HepG2 (cell line): ENCODE data around the gene PAQR6. TPM values are rescaled to one million over a fixed set of nuclear protein-coding genes. Genes with fewer than 3 reads are reported as not detected.
A peak's percentile ranks its signal among the peaks of the same experiment; 100 is the strongest.

Experiments used
- ARNT ChIP-seq: fragments of 450-650 bp; IDR thresholded peaks from 2 replicates; pipeline ENCODE4 v1.6.1; 2017
- ATAD3A ChIP-seq: sonication (generic); formaldehyde crosslinking; IDR thresholded peaks from 2 replicates; pipeline ENCODE4 v1.4.0; 2020; ENCODE audit warnings: missing genetic modification reagents
- CBFB ChIP-seq: sonication (generic); formaldehyde crosslinking; IDR thresholded peaks from 2 replicates; pipeline ENCODE4 v1.4.0; 2020; ENCODE audit warnings: missing genetic modification reagents
- DNMT3B ChIP-seq: conservative IDR thresholded peaks from 2 replicates; pipeline ENCODE4 v1.6.1; 2016; ENCODE audit warnings: missing biosample characterization, control low read depth
- ELK4 ChIP-seq: sonication (generic); formaldehyde crosslinking; IDR thresholded peaks from 2 replicates; pipeline ENCODE4 v1.9.0; 2021; ENCODE audit warnings: missing genetic modification reagents, borderline replicate concordance
- FOXO4 ChIP-seq: sonication (generic); formaldehyde crosslinking; conservative IDR thresholded peaks from 2 replicates; pipeline ENCODE4 v1.8.1; 2023; ENCODE audit warnings: missing genetic modification reagents
- NR3C1 ChIP-seq: sonication (generic); formaldehyde crosslinking; IDR thresholded peaks from 2 replicates; pipeline ENCODE4 v1.4.0; 2020; ENCODE audit warnings: missing genetic modification reagents
- PATZ1 ChIP-seq: sonication (generic); formaldehyde crosslinking; IDR thresholded peaks from 2 replicates; pipeline ENCODE4 v1.4.0; 2020; ENCODE audit warnings: missing genetic modification reagents
- PHF20 ChIP-seq: sonication (generic); formaldehyde crosslinking; IDR thresholded peaks from 2 replicates; pipeline ENCODE4 v1.5.0; 2020; ENCODE audit warnings: mild to moderate bottlenecking, missing genetic modification reagents
- TRAFD1 ChIP-seq: sonication (generic); formaldehyde crosslinking; IDR thresholded peaks from 2 replicates; pipeline ENCODE4 v1.5.1; 2020; ENCODE audit warnings: missing genetic modification reagents, mild to moderate bottlenecking, borderline replicate concordance
- ZNF318 ChIP-seq: sonication (generic); formaldehyde crosslinking; IDR thresholded peaks from 2 replicates; pipeline ENCODE4 v1.4.0; 2020; ENCODE audit warnings: mild to moderate bottlenecking, missing genetic modification reagents
- ZNF784 ChIP-seq: sonication (generic); formaldehyde crosslinking; IDR thresholded peaks from 2 replicates; pipeline ENCODE4 v1.5.1; 2020; ENCODE audit warnings: missing genetic modification reagents, mild to moderate bottlenecking, borderline replicate concordance
- polyA plus RNA-seq, 8 experiments: library from polyadenylated mRNA; depleted of rRNA in 3 of 8; stranded (reverse) in 7 of 8; unstranded in 1 of 8; fragments of >200 nt; fragmentation: Illumina TruSeq in 4 of 8; extraction: Trizol in 4 of 8; gene quantifications; 2 replicates each; pipeline versions ENCODE4 v1.2.1 to v1.2.3, GENCODE V29; 2011 to 2016; ENCODE audit warnings: low read depth in 4 of 8, missing spikeins in 1 of 8, mixed read lengths in 1 of 8; ENCODE audit not compliant: insufficient read depth in 1 of 8
- total RNA-seq, 5 experiments: library from RNA; depleted of rRNA; stranded (reverse); fragments of >200 nt; fragmentation: Illumina TruSeq; extraction: Trizol; gene quantifications; 2 replicates each; pipeline ENCODE4 v1.2.3, GENCODE V29; 2016; ENCODE audit warnings: low read depth in 1 of 5

Gene PAQR6
- total and polyA plus RNA-seq, 2 of the 13 experiments (the other 11 are each of a cell fraction or from before 2014, with no cell fraction given) = 0.82 to 1.4 TPM

- no peak; the same call in 1 of the 2 replicates for TF ChIP-seq ZNF318
- TF ChIP-seq CBFB (CRISPR knock-in tag) = peak; percentile 81
- no peak for TF ChIP-seq NR3C1 (CRISPR knock-in tag)
- peak; percentile 88; the same call in 1 of the 2 replicates for TF ChIP-seq DNMT3B (CRISPR knock-in tag)
- TF ChIP-seq FOXO4 (CRISPR knock-in tag) = peak; percentile 98
- peak; percentile 21; the same call in 1 of the 2 replicates for TF ChIP-seq PATZ1
- no peak for TF ChIP-seq ELK4 (CRISPR knock-in tag)
- TF ChIP-seq ATAD3A (CRISPR knock-in tag) = no peak
- 0 out of 2 replicates have a peak, but pooled peaks have one; percentile 24 for TF ChIP-seq ZNF784 (CRISPR knock-in tag)
- TF ChIP-seq ARNT = no peak
- TF ChIP-seq TRAFD1 (CRISPR knock-in tag) = no peak
- TF ChIP-seq PHF20 (CRISPR knock-in tag) = peak; percentile 97
Observed at GRCh38 chr1:156282479-156283222, 34.8 kb upstream of the PAQR6 start, which contains the start of gene SMG5 (continued).
